HG03039 (cell line): ENCODE data around the gene CNOT11.
"Not testable (repeated sequence)": the region's sequence is repeated elsewhere in the genome, so short reads cannot be mapped to it uniquely, and the experiment has no call there.

ENCODE experiments used
- ATAC-seq: cut with Tn5 transposase; IDR thresholded peaks from one replicate; pipeline ENCODE4 v1.9.1; 2021; ENCODE audit warnings: mild to moderate bottlenecking, moderate library complexity; ENCODE audit not compliant: unreplicated experiment

The CNOT11 gene

DNA sequence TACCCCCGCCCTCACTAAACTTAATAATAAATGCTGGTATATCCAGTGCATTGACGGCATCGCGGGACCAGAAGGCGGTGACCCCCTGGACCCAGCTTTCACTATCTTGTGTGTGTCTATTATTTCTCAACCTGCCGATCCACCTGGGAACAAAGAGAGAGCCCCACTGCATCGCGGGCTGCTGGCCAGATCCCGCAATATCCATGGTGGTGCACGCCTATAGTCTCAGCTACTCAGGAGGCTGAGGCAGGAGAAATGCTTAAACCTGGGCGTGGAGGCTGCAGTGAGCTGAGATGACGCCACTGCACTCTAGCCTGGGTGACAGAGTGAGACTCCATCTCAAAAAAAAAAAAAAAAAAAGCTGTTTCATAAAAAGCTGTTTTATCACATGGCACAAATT lies 7.8 kb upstream of the CNOT11 start:
- ATAC-seq = not testable (repeated sequence)

DNA sequence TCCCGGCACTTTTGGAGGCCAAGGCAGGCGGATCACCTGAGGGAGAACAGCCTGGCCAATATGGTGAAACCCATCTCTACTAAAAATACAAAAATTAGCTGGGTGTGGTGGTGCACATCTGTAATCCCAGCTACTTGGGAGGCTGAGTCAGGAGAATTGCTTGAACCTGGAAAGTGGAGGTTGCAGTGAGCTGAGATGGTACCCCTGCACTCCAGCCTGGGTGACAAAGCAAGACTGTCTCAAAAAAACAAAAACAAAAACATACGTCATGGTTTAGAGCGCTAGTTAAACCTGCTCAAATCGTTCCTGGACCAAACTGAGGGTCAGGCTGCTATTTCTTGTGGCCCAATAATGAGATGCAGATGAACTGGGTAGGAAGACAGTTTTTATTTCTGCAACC lies 7.2 kb upstream of the CNOT11 start:
- not testable (repeated sequence) for ATAC-seq

DNA sequence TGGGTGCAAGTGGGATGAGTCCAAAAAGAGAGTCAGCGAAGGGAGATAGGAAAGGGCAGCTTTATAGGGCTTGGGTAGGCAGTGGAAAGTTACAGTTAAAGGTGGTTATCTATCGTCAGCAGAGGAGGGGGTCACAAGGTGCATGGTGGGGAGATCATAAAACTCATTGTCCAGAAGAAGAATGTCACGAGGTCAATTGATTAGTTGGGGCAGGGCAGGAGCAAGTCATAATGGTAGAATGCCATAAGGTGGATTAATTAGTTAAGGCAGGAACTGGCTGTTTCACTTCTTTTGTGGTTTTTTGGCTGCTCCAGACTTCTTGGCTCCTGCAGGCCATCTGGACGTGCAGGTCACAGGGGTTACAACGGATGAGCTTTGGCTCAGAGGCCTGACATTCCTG lies 3.9 kb upstream of the CNOT11 start:
- ATAC-seq = not testable (repeated sequence)

DNA sequence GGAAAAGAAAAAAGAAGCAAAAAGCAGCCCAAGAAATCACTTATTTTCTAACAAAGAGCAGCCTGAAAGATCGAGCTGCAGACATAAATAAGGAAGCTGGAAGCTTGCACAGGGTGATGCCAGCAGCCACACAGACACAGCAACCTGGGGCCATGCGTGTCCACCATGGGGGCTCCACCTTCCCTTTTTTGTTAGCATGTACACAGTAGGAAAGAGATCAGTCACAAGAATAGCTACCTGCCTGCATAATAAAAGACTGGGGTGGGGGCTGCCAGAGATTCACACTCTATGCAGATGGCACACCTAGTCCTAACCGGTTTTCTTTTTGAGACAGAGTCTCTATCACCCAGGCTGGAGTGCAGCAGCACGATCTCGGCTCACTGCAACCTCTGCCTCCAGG lies 2.9 kb upstream of the CNOT11 start:
- no peak for ATAC-seq

DNA sequence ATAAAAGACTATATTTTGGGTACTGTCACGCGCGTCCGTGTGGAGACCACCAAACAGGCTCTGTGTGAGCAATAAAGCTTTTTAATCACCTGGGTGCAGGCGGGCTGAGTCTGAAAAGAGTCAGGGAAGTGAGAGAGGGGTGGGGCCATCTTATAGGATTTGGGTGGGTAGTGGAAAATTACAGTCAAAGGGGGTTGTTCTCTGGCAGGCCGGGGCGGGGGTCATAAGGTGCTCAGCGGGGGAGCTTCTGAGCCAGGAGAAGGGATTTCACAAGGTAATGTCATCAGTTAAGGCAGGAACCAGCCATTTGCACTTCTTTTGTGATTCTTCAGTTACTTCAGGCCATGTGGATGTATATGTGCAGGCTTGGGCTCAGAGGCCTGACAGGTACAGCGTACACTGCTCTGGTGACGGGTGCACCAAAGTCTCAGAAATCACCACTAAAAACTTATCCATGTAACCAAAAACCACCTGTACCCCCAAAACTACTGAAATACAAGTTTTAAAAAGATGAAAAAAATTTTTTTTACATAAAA lies 1.4 kb upstream of the CNOT11 start:
- ATAC-seq = not testable (repeated sequence)

DNA sequence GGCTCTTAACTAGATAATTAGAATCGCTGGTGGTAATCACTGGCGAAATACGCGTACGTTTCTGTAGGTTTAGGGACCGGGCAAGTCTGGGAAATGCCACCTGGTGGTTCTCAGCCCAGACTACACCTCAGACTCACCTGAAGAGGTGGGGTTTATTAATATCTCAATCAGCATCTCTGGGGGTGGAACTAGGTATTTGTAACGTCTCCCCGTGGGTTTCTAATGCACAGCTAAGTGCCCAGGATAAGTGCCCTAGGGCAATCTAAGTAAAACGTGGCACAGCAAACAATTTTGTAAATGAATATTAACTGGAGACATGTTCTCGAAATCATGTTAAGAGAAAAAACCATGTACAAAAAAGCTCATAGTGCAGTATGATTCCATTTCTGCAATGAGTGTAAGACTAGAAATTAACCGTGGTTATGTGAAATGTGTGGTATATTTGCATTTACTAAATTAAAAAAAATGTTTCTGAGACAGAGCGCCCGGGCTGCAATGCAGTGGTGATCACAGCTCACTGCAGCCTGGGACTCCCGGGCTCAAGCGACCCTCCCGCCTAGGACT lies 760 bp upstream of the CNOT11 start:
- peak; percentile 37 for ATAC-seq

DNA sequence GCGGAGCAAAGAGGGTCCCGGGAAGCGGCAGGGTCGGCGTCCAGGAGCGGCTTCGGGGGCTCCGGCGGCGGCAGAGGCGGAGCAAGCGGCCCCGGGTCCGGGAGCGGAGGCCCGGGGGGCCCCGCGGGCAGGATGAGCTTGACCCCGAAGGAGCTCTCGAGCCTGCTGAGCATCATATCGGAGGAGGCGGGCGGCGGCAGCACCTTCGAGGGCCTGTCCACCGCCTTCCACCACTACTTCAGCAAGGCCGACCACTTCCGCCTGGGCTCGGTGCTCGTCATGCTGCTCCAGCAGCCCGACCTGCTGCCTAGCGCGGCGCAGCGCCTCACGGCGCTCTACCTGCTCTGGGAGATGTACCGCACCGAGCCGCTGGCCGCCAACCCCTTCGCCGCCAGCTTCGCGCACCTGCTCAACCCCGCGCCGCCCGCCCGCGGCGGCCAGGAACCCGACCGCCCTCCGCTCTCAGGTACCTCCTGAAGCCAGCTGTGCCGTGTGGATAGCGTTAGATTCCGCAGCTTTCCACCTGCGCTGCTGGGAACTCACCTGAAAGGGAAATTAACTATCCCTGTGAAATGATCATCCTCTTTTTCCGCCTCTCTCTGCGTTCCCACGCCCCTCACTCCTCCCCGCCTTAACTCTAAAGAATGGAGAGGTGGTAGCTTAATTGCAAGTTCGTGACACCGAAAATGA lies 472 bp downstream of the CNOT11 start:
- peak; percentile 42 for ATAC-seq

DNA sequence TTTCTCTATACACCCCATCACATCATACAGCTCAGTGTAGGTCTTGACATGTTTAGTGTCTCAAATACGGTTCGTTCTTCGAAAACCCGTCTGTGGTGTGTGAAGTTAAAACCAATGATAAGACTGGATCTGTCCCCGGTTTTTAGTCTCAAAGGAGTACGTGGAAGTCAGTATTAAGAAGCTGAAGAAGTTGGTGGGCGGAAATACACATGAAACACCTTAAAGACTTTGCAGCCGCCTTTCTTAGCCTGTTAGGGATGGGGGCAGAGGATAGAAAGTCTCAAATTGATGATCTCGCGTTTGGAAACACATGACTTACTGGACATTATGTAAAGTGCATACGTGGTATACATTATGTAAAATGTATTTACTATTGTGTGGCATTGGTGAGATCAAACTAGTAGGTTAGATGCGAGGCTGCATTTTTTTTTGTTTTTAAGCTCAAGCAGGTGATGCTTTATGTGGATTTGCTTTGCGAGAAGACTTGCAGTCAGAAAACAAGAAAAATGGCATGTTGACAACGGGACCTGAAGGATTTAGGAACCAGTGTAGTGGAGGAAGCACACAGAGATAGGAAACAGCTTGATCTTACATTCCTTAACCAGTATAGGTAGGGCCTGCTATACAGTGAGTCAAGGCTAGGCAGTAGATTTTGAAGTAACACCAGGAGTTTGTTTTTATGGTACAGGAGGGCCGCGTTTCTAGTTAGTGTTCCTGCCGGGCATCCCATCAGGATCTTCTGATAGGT lies 1.2 kb downstream of the CNOT11 start:
- ATAC-seq = no peak

DNA sequence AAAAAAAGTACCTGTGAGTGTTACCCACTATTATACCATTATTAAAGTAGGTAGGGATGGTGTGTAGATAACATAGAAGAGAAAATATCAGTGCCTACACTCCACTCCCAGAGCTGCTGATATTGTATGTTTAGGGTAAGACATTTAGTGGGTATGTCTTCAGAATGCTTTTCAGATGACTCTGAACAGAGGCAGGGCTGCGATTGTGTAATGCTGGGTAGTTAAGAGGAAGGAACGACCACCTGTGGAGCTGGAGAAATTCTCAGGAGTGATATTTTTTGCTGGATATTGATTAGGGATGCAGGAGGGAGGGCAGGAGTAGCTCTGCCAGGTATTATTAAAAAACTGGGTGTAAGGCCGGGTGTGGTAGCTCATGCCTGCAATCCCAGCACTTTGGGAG lies 2.8 kb downstream of the CNOT11 start:
- no peak for ATAC-seq

DNA sequence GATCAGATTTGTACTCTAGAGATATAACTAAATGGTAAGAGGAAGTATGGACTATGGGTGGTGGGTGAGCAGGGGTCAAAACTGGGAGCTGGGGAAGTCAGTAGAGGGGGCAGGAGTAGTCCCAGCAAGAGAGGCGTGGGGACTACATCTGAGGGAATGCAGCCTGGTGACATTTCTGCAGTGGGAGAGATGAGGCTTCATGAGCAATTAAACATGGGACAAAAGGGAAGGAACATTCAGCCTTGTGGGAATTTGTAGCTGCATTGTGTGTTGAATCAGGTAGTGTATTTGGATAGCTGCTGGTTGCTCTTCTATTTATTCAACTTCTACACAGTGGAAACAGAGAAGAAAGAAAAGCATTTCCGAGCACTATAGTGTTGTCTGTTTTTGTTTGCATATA lies 3.6 kb downstream of the CNOT11 start:
- ATAC-seq = no peak

DNA sequence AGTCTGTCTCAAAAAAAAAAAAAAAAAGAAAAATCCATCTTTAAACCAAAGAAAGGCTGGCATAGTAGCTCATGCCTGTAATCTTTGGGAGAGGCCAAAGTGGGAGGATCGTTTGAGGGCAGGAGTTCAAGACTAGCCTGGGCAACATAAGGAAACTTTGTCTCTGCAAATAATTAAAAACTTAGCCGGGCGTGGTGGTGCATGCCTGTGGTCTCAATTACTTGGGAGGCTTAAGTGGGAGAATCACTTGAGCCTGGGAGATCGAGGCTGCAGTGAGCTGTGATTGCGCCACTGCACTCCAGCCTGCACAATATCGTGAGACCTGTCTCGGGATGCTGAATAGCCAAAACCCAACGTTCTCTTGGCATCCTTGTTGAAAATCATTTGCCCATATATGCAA lies 6.1 kb downstream of the CNOT11 start:
- ATAC-seq = no peak

DNA sequence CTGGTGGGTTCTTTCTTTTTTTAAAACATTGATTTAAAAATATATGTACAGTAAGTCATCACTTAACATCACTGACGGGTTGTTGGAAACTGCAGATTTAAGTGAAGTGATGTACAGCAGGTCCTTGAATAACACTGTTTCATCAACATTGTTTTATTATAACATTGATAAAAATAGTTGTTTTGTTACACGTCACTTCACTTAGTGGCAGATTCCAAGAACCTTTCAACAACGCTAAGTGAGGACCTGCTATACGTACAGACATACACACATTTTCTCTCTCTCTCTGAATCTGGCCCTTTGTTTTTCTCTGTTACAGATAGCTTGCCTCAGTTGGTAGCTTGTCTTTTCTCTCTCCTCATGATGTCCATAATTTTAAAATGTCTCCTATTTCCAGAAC lies 9.5 kb downstream of the CNOT11 start:
- no peak for ATAC-seq

DNA sequence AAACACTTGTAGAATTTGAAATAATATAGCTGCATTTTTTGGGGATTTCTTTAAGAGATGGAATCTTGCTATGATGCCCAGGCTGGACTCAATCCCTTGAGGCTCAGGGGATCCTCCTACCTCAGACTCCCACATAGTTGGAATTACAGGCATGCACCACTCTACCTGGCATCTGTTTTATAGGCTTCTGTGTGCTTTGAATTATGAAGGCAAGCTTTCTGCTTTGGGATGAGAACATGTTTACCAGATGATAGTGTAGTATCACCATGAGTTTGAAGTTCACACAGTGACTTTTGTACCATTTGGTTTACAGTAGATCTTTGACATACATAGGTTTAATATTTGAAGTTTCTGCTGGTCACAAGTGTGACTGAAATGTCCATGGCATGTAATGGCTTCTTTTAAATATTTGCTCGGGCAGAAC lies 10.7 kb downstream of the CNOT11 start:
- no peak for ATAC-seq

DNA sequence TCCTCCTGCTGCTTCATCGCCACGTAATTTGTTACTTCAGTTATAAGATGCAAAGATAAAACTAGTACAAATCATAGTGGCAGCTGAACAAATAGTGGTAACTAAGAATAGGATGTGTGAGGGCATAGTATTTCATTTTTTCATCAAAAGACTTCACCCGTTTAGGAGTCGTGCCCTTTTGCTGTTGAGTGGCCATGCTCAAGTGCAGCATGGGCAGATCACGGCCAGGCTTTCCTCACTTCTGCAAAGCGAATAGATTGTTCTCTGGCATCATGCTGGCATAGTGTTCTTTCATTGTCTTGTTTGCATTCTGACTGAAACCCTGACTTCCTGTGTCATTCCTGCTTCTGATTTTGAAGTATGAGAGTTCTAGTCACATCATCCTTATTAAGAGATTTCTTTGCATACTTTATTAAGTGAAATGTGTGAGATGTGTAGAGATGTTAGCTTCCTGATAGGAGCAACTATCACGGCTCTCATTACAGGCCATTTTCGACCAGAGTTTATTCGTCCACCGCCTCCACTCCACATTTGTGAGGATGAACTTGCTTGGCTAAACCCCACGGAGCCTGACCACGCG lies 11.8 kb downstream of the CNOT11 start:
- no peak for ATAC-seq

DNA sequence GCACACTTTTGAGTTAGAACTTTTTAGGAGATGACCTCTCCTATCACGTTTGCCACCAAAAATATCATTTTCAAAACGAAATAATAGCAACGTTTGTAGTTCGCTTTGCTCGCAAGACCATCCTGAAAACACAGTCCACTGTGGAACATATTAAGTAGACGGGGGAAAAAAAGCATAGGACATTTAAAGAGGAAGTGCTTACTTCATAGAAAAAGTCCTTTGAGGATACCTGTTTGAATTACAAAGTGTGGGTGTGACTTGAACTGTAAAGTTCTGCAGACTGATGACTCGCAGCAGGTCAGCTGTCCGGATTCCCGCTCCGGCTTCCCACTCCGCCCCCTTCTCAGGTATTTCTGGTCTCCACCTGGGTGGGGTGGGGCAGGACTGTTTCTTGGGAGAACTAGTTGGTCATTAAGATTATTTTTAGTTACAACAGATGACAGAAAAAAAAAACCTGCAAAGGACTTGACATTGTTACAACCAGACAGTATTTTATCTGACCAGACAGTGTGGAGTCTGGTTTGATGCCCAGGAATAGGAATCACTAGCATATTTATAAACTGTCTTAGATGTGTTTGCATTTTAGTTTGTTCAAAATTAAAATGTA lies 13.3 kb downstream of the CNOT11 start:
- ATAC-seq = no peak

DNA sequence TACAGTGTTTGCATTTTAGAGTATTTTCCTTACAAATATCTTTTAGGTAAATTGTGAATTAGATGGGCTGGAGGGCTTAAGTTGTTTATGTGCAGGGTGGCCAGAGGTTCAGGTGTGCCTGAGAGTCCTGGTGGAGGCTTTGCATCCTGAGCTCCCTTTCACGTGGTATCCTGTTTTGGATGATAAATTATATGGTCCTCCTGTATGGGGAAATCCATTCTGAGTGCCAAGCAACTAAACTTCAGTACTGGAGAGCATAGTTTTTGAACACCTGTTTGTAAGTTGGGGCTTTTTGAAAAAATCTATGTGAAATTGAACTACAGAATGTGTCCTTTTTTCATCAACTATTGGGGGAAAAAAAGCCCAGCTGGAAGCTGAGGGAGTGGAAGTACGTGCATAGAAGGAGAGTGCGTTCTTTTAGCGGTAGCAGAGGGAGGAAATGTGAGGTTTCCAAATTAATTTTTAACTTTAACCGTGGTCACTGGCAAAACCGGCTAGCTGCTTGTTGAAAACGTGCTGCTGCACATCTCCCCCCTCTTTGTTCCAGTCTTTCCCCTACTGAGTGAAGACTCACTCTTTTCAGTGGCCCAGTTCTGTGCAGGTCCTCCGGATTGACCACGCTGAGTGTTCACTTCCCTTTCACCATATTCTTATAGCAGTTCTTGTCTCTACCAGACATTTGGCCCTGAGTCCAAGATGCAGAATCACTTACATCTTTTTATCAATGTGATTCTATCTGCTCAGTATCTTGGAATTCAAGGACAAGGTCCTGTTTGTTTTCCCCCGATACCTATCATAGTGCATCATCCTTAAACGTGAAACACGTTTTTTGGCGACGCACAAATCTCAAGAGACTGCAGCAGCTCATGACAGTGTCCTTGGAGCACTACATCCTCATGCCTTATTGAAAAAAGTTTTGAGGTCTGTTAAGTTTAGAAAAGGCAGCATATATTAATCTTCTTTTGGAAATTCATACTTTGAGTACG lies 15.3 kb downstream of the CNOT11 start:
- ATAC-seq = no peak

DNA sequence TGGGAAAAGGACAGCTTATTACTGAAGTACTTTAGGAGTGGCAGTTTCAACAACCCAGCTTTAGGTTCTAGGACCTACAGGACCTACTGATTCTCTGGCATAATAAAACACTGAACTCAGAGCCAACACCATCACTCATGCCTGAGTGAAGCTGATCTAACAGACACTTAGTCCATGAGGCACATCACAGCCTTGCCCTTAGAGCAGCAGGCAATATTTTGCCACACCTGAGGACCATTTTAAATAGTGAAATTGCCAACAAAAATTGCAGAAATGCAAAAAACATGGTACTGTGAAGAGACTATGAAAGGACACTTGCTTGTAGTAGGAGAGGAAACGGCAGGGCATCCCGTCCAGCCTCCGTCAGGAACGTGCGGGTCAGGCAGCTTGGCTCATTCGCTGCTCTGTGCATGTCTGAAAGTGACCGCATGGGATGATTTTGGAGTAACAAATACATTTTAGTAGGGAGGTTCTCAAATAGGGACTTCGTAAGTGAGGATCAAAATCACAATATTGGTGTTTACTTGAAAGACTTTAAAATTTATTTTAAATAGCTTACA lies 18.1 kb downstream of the CNOT11 start:
- no peak for ATAC-seq

DNA sequence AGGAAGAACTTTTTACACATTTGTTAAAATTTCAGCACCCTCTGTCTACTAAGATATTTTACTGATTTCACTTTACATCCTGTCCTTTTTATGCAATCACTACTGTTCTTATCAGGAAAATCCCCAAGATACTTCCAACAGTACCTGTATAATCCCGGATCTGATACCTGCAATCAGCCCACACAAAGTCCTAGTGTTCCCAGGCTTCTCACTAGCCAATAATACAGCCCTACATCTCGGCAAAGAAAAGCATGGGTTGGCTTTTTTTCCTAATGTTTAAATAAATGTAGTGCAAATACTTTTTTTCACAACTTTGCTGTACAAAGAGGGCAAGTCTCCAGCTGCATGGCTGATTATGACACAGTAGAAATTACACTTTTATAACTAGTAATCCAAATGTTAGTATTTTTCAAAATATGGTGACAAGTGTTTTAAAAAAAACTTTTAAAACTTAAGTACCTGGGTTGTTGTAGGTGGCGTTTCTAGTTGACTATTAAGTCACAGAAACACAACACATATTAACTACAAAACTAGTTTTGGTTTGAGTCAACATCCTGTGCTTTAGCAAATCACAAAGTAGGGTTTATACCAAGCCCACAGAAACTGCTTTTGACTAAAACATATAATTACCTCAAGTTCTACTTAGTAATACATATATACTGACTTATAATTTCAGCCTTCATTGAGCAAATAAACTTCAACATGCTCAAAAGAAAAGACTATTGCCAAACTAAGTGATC lies 19.5 kb downstream of the CNOT11 start:
- peak; percentile 85 for ATAC-seq

DNA sequence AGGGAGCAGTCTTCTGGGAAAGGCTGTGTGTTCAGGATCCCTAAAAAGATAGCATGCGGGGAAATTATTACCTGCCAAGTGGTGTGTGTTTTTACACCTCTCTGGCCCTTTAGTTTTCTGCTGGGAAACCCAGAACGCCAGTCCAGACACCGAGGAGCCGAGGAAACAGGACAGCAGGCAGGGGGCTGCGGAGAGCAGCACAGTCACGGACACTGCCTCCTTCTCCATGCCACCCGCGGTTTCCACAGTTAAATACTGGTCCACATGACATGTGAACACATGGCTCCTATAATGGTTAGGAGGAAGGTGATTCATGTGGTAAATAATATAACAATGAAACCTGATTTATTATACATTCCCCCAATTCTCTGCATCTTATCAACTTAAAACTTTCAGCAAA lies 20.4 kb downstream of the CNOT11 start:
- no peak for ATAC-seq
